SH-SY5Y (cell line): ENCODE results near the gene ZNF385D.

ENCODE experiments used
- GATA2 ChIP-seq: IDR thresholded peaks from 2 replicates; pipeline ENCODE4 v1.6.1; 2011; ENCODE audit warnings: mild to moderate bottlenecking, low read depth, low read length
- GATA3 ChIP-seq: IDR thresholded peaks from 2 replicates; pipeline ENCODE4 v1.6.1; 2011; ENCODE audit warnings: low read depth, mild to moderate bottlenecking, low read length, moderate library complexity

- TF ChIP-seq GATA2: no peak
- no peak for TF ChIP-seq GATA3
Observed at GRCh38 chr3:21798356-21799088, 47.5 kb upstream of the ZNF385D start.
